Pancreas (tissue), 10 donors: ENCODE data around the gene POLR2F. TPM values are rescaled to one million over a fixed set of nuclear protein-coding genes. Genes with fewer than 3 reads are reported as not detected.

ENCODE experiments used
- ATAC-seq, 4 donors: fragments of 200-7000 bp; cut with Tn5 transposase; one replicate each; pipeline versions ENCODE4 v1.8.0 to v1.9.1; 2020; ENCODE audit warnings: mild to moderate bottlenecking in 4 of 4, moderate library complexity in 4 of 4
- DNase-seq, 6 donors: peaks; one replicate each; pipeline ENCODE4 v3.0.0-alpha.2; 2020
- FAIRE-seq: peaks from 2 replicates; lab custom pipeline; 2012; peaks lifted over from hg19 to GRCh38; lab: Jason Lieb, UNC
- H3K27ac ChIP-seq, 4 donors: fragments of 200-600 bp; sonication (generic); 1 replicate in 3 of 4; 2 replicates in 1 of 4; pipeline versions ENCODE4 v1.5.0 to v1.8.0; 2020
- H3K27me3 ChIP-seq, 4 donors: fragments of 200-600 bp; one replicate each; pipeline ENCODE4 v1.8.0; 2021
- H3K36me3 ChIP-seq, 3 donors: fragments of 200-600 bp; sonication (generic) in 1 of 3; one replicate each; pipeline versions ENCODE4 v1.5.0 to v1.8.0; 2020 to 2021
- H3K4me1 ChIP-seq, 3 donors: fragments of 200-600 bp; one replicate each; pipeline ENCODE4 v1.8.0; 2021
- H3K4me3 ChIP-seq, 4 donors: fragments of 200-600 bp; sonication (generic) in 2 of 4; one replicate each; pipeline versions ENCODE4 v1.5.0 to v1.8.0; 2020 to 2021
- H3K9me3 ChIP-seq, 4 donors: fragments of 200-600 bp; one replicate each; pipeline ENCODE4 v1.8.0; 2021
- CTCF ChIP-seq, 4 donors: fragments of 200-600 bp; sonication (generic) in 3 of 4; IDR thresholded peaks; one replicate each; pipeline versions ENCODE4 v1.5.0 to v1.8.0; 2021; ENCODE audit warnings: antibody characterized with exemption in 4 of 4
- WGBS, 2 donors: extraction: QIAGEN DNeasy Blood & Tissue Kit; methylation state at CpG; one replicate each; pipeline ENCODE4 v1.1.7; 2013; 5-methylcytosine and 5-hydroxymethylcytosine counted together
- intact Hi-C, 3 donors: fragments of 100-400 bp; cut with DNase I; formaldehyde crosslinking; loops; one replicate each; pipeline versions ENCODE4 v1.11.1 to v1.14.2; 2022
- polyA plus RNA-seq, 2 donors: library from polyadenylated mRNA; stranded (reverse); fragments of 200-250 nt; gene quantifications; one replicate each; pipeline ENCODE4 v1.2.3, GENCODE V29; 2013
- total RNA-seq, 6 donors: library from RNA; stranded (reverse); fragmentation: NEBNext Ultra II Directional in 4 of 6; extraction: Animal tissue kit (Norgen Biotek cat#: 25700) in 4 of 6; gene quantifications; one replicate each; pipeline versions ENCODE4 v1.2.1 to v1.2.4, GENCODE V29; 2021 to 2023
- donor health status: healthy with polysubstance abuse.
- donor health status: DM: no; HTN: no; CAD: no; lungs with moderate emphysema.
- donor health status: DM: no; HTN: no; CAD: no.
- donor health status: control.
- donor health status: control.
- donor health status: Bipolar disorder and iron deficiency.
- donor health status: DM: yes; HTN: yes; CAD: no.
- donor health status: DM: no; HTN: no; CAD: no.
- donor health status: DM: no; HTN: no; CAD: no.
- donor health status: DM: yes; HTN: yes; CAD: no.

POLR2F gene
- total and polyA plus RNA-seq, 8 donors: 21.2 to 74.5 (median 29.3) TPM

- ATAC-seq (peak; percentile 90 to 95 (median 91)), FAIRE-seq (no peak), DNase-seq (peak; percentile 81 to 97 (median 95))
- H3K4me3 ChIP-seq: no peak overlapping the region
- TF ChIP-seq CTCF (IDR thresholded peaks at IDR 0.05): peak; percentile 95 to 98 (median 97)
- WGBS, 2 donors: 2 to 4% methylated on average over 13 of the region's 13 CpGs
- H3K27ac ChIP-seq: peak overlapping the region; percentile 40 to 76 (median 60)
- H3K27me3 ChIP-seq: no peaks in the 10 kb centered on the region
- no peaks in the 10 kb centered on the region for H3K9me3 ChIP-seq
- peaks cover 38 to 50% (median 50%) of the 10 kb centered on the region in 3 donors for H3K4me1 ChIP-seq
- H3K36me3 ChIP-seq: peaks cover 0 to 11% (median 3%) of the 10 kb centered on the region in 3 donors
- intact Hi-C loops: loop anchor here in 1 of 3 donors (10.0 kb wide), 1 partner anchor 119 kb away; no protein-coding TSS in a partner anchor
Observed at GRCh38 chr22:37933711-37934376, 19.7 kb upstream of the POLR2F start.

GRCh38 chr22:37940698-37941376, 12.7 kb upstream of the POLR2F start:
- DNase-seq: no peak
- intact Hi-C loops: loop anchor here in 1 of 3 donors (10.0 kb wide), 1 partner anchor 56 kb away; no protein-coding TSS in a partner anchor
- H3K4me1 ChIP-seq: no peaks in the 10 kb centered on the region
- peaks cover 0 to 34% (median 19%) of the 10 kb centered on the region in 3 donors for H3K36me3 ChIP-seq
- no peak overlapping the region for H3K4me3 ChIP-seq
- H3K9me3 ChIP-seq: no peaks in the 10 kb centered on the region
- H3K27me3 ChIP-seq: no peaks in the 10 kb centered on the region
- no peak overlapping the region for H3K27ac ChIP-seq
- 90 to 93% methylated on average over 12 of the region's 12 CpGs for WGBS, 2 donors
- no peak for ATAC-seq
- no peak for FAIRE-seq
- TF ChIP-seq CTCF (IDR thresholded peaks at IDR 0.05): no peak

- Histone ChIP-seq H3K4me3 (no peak overlapping the region), H3K4me1 (no peaks in the 10 kb centered on the region), H3K27me3 (no peaks in the 10 kb centered on the region), H3K27ac (no peak overlapping the region), H3K36me3 (peaks cover 0 to 32% (median 19%) of the 10 kb centered on the region in 3 donors), H3K9me3 (no peaks in the 10 kb centered on the region)
- no peak for FAIRE-seq
- TF ChIP-seq CTCF (IDR thresholded peaks at IDR 0.05): no peak
- intact Hi-C loops: loop anchor here in 1 of 3 donors (10.0 kb wide), 1 partner anchor 57 kb away; no protein-coding TSS in a partner anchor
- ATAC-seq: no peak
- no peak for DNase-seq
- 95 to 96% methylated on average over 8 of the region's 8 CpGs for WGBS, 2 donors
Observed at GRCh38 chr22:37942133-37942532, 11.4 kb upstream of the POLR2F start.

DNA sequence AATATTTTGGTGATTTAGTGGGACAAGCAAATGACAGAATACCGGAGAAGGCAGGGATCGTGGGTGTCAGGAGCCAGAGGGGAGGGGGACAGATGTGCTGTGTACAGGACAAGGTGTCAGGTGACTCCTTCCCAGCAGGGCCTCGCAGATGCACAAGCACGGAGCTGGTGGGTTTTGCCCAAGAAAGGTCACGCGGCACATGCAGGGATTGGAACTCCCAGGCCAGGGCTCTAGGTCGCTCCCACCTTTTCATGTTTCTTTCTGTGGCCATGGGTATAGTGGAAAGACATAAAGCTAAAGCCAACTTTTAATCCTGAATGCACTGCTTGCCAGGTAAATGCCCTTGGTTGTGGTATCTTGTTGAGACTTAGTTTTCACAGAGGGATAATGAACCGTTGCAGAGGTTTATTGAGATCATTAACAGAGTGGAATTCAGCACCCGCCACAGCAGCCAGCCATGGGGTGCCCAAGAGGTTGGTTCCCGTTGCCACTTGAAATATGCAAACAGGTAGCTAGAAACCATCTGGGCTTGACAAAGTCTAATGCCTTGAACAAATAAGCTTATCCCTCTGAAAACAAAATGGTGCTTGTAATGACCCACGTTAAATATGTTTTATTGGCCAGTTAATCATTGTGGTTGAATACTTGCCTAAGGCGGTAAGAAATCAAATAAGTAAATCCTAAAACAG, 10.2 kb upstream of the POLR2F start:
- H3K9me3 ChIP-seq: no peaks in the 10 kb centered on the region
- no peak overlapping the region for H3K27ac ChIP-seq
- intact Hi-C loops: loop anchor here in 1 of 3 donors (10.0 kb wide), 1 partner anchor 58 kb away; no protein-coding TSS in a partner anchor
- H3K4me3 ChIP-seq: no peak overlapping the region
- ATAC-seq (no peak), FAIRE-seq (no peak), DNase-seq (no peak)
- H3K27me3 ChIP-seq: no peaks in the 10 kb centered on the region
- TF ChIP-seq CTCF (IDR thresholded peaks at IDR 0.05): no peak
- no peaks in the 10 kb centered on the region for H3K4me1 ChIP-seq
- 69 to 70% methylated on average over 12 of the region's 12 CpGs for WGBS, 2 donors
- peaks cover 0 to 23% (median 19%) of the 10 kb centered on the region in 3 donors for H3K36me3 ChIP-seq
